HG03520 (cell line): ENCODE measurements around the gene SLC10A7.

Experiments
- ATAC-seq: cut with Tn5 transposase; IDR thresholded peaks from one replicate; pipeline ENCODE4 v1.9.1; 2021; ENCODE audit warnings: mild to moderate bottlenecking, moderate library complexity; ENCODE audit not compliant: unreplicated experiment

Gene SLC10A7

GRCh38 chr4:146521541-146522097 lies at the start of gene SLC10A7:
TSS of gene SLC10A7 (minus strand) at chr4:146521940. CDS start at chr4:146521717, 223 bp downstream.
- peak; percentile 77 for ATAC-seq

- no peak for ATAC-seq
Observed at GRCh38 chr4:146567396-146567795, 45.7 kb upstream of the SLC10A7 start.

GRCh38 chr4:146564492-146564891 lies 42.8 kb upstream of the SLC10A7 start:
- ATAC-seq = no peak

- ATAC-seq = no peak
Observed at GRCh38 chr4:146550161-146550560, 28.4 kb upstream of the SLC10A7 start.

- ATAC-seq = no peak
Observed at GRCh38 chr4:146548443-146548842, 26.7 kb upstream of the SLC10A7 start.

- ATAC-seq = peak; percentile 71
Observed at GRCh38 chr4:146545102-146545501, 23.4 kb upstream of the SLC10A7 start.

GRCh38 chr4:146534178-146534577 lies 12.4 kb upstream of the SLC10A7 start:
- no peak for ATAC-seq

GRCh38 chr4:146525754-146526153 lies 4.0 kb upstream of the SLC10A7 start:
- no peak for ATAC-seq

- no peak for ATAC-seq
Observed at GRCh38 chr4:146524663-146525062, 2.9 kb upstream of the SLC10A7 start.

GRCh38 chr4:146522869-146523205 lies 1.1 kb upstream of the SLC10A7 start:
- ATAC-seq = peak; percentile 18

- ATAC-seq = peak; percentile 54
Observed at GRCh38 chr4:146522098-146522868, 543 bp upstream of the SLC10A7 start.

- ATAC-seq = peak; percentile 47
Observed at GRCh38 chr4:146520896-146521540, 722 bp downstream of the SLC10A7 start.

GRCh38 chr4:146514651-146515357 lies 6.9 kb downstream of the SLC10A7 start:
- ATAC-seq = no peak

GRCh38 chr4:146513548-146513947 lies 8.2 kb downstream of the SLC10A7 start:
- no peak for ATAC-seq

- no peak for ATAC-seq
Observed at GRCh38 chr4:146511381-146511780, 10.4 kb downstream of the SLC10A7 start.

GRCh38 chr4:146510942-146511341 lies 10.8 kb downstream of the SLC10A7 start:
- ATAC-seq = no peak

- no peak for ATAC-seq
Observed at GRCh38 chr4:146508229-146508939, 13.4 kb downstream of the SLC10A7 start.

GRCh38 chr4:146507632-146508031 lies 14.1 kb downstream of the SLC10A7 start:
- no peak for ATAC-seq

- ATAC-seq = no peak
Observed at GRCh38 chr4:146506272-146506671, 15.5 kb downstream of the SLC10A7 start.

- ATAC-seq = no peak
Observed at GRCh38 chr4:146500216-146500615, 21.5 kb downstream of the SLC10A7 start.

- ATAC-seq = no peak
Observed at GRCh38 chr4:146498291-146498690, 23.4 kb downstream of the SLC10A7 start.
